ENCODE data around the gene LTB4R.

DNA sequence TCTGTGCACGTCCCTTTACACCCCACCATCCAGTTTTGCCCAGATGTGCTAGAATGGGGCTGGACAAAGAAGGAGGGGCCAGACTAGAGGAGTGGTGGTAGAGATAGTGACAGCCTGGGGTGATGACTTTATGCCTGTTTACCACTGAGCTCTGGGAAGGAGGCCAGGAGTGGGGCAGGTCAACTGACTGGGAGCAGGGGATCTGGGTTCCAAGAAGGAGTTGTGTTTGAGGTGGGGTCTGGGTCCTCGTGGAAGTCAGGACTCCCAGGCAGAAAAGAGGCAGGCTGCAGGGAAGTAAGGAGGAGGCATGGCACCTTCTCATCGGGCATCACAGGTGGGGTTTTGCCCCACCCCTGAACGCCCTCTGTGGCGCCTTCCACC lies 1.0 kb upstream of the LTB4R start:
- TF ChIP-seq POLR2AphosphoS5 (IDR thresholded peaks at IDR 0.05) (no peak), POLR2A (IDR thresholded peaks at IDR 0.05) (no peak)
